SU-DHL-6 (cell line): Measurements from ENCODE around the gene KAT8.

Source experiments
- H2AFZ ChIP-seq: fragments of 200-600 bp; sonication (generic); 2 replicates; pipeline ENCODE4 v1.6.1; 2014; ENCODE audit warnings: low read depth, mild to moderate bottlenecking, moderate library complexity, mixed read lengths, antibody characterized with exemption, low read length; ENCODE audit not compliant: severe bottlenecking
- H3F3A ChIP-seq: fragments of 200-600 bp; shearing (Covaris generic); 2 replicates; pipeline ENCODE4 v1.6.0; 2016; ENCODE audit warnings: antibody characterized with exemption, mild to moderate bottlenecking; ENCODE audit not compliant: insufficient read depth
- H3K27ac ChIP-seq: fragments of 200-600 bp; sonication (generic); 2 replicates; pipeline ENCODE4 v1.5.1; 2016; ENCODE audit warnings: low read depth, mild to moderate bottlenecking, low read length, moderate library complexity, mixed read lengths
- H3K27me3 ChIP-seq: fragments of 200-600 bp; sonication (generic), shearing (Covaris generic); 2 replicates; pipeline ENCODE4 v1.6.0; 2014; ENCODE audit warnings: mild to moderate bottlenecking, low read length
- H3K36me3 ChIP-seq: fragments of 200-600 bp; sonication (generic); 2 replicates; pipeline ENCODE4 v1.6.1; 2014; ENCODE audit warnings: mild to moderate bottlenecking, low read length, mixed read lengths
- H3K4me2 ChIP-seq: fragments of 300-600, 200-600 bp; shearing (Covaris generic), sonication (generic); 2 replicates; pipeline ENCODE4 v1.6.0; 2014; ENCODE audit warnings: low read length, low read depth, mild to moderate bottlenecking; ENCODE audit not compliant: poor library complexity, severe bottlenecking
- H3K4me3 ChIP-seq: fragments of 200-600 bp; sonication (generic); 2 replicates; pipeline ENCODE4 v1.5.1; 2014; ENCODE audit warnings: antibody characterized with exemption, low read length, mild to moderate bottlenecking, mixed read lengths; ENCODE audit not compliant: insufficient read depth, poor library complexity, severe bottlenecking
- H3K79me2 ChIP-seq: fragments of 200-600 bp; sonication (generic); 2 replicates; pipeline ENCODE4 v1.6.1; 2014; ENCODE audit warnings: mild to moderate bottlenecking, low read length, moderate library complexity; ENCODE audit not compliant: insufficient read depth
- H3K9ac ChIP-seq: fragments of 200-600 bp; sonication (generic); 2 replicates; pipeline ENCODE4 v1.7.0; 2014; ENCODE audit warnings: mild to moderate bottlenecking, low read length
- H3K9me2 ChIP-seq: fragments of 200-600 bp; sonication (generic); replicated peaks from 2 replicates; pipeline ENCODE4 v1.6.1; 2014; ENCODE audit warnings: low read length; ENCODE audit not compliant: insufficient read depth
- H3K9me3 ChIP-seq: fragments of 200-600 bp; sonication (generic); 2 replicates; pipeline ENCODE4 v1.6.1; 2014; ENCODE audit warnings: low read length, mixed read lengths; ENCODE audit not compliant: insufficient read depth
- H4K20me1 ChIP-seq: fragments of 200-600 bp; sonication (generic); 2 replicates; pipeline ENCODE4 v1.6.1; 2014; ENCODE audit warnings: low read depth, mild to moderate bottlenecking, antibody characterized with exemption, low read length, moderate library complexity, mixed read lengths
- CTCF ChIP-seq: fragments of 200-600 bp; sonication (generic); IDR thresholded peaks from one replicate; pipeline ENCODE4 v1.5.1; 2017; ENCODE audit warnings: antibody characterized with exemption, mild to moderate bottlenecking, low read length, moderate library complexity; ENCODE audit not compliant: insufficient read depth, poor library complexity, severe bottlenecking
- EZH2phosphoT487 ChIP-seq: fragments of 200-600 bp; sonication (generic), shearing (Covaris generic); conservative IDR thresholded peaks from 2 replicates; pipeline ENCODE4 v1.6.1; 2018; ENCODE audit warnings: mild to moderate bottlenecking, antibody characterized with exemption, low read length, moderate library complexity, mixed read lengths

The KAT8 gene

DNA sequence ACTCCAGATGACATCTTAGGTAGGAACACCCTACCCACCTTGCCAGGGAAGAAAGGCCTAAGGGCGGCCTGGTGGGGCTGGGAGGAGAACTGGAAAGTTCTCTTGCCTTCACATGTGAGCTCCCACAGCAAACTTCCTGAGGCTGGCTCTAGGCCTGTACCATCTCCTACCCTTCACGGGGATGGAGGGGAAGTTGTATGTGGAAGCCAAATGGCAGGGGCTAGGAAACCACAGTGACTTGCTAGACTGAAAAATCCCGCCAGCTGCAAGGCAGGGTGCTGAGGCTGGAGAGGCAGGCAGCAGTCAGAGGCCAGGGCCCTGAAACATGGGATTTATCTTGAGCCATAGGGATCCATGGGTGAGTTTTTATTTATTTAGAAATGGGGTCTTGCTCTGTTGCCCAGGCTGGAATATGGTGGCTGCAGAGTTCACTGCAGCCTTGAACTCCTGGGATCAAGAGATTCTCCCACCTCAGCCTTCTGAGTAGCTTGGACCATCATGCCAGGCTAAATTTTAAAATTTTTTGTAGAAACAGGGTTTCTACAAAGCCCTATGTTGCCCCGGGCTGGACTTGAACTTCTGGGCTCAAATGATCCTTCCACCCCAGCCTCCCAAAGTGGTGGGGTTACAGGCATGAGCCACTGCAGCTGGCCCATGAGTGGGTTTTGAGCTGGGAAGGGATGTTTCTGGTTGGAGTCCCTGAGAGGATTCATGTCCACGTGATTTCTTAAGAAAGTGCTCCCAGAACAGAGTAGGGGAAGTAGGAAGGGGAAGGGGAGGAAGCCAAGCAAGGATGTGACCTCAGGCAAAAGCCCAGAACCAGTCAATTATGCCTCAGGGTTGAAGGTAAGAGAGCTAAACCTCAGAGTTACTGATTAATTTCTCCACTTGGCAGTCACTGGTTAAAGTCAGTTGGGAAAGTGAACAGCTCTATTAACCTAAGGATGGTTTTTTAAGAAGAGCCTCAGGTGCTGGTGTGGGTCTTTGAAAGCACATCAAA, 4.0 kb upstream of the KAT8 start:
- Histone ChIP-seq H3K9me3 (no peaks in the 10 kb centered on the region), H3K9ac (no peak overlapping the region), H3K4me2 (no peak overlapping the region), H4K20me1 (peaks cover 4% of the 10 kb centered on the region; the same call in 1 of the 2 replicates), H3F3A (0 out of 2 replicates have a peak, but pooled peaks cover 5% of the 10 kb centered on the region), H3K4me3 (no peak overlapping the region), H3K9me2 (no peaks in the 10 kb centered on the region), H3K36me3 (no peaks in the 10 kb centered on the region), H3K79me2 (peaks cover 15% of the 10 kb centered on the region), H2AFZ (no peak overlapping the region), H3K27me3 (no peaks in the 10 kb centered on the region), H3K27ac (no peak overlapping the region)
- TF ChIP-seq EZH2phosphoT487, result no peak
- TF ChIP-seq CTCF, result no peak

- TF ChIP-seq EZH2phosphoT487, result no peak
- TF ChIP-seq CTCF, result no peak
Observed at GRCh38 chr16:31114468-31114867, 3.0 kb upstream of the KAT8 start.

GRCh38 chr16:31118223-31119155, 1.0 kb downstream of the KAT8 start:
- Histone ChIP-seq H3K27me3 (no peaks in the 10 kb centered on the region), H4K20me1 (peaks cover 8% of the 10 kb centered on the region; the same call in 1 of the 2 replicates), H3K4me2 (peak overlapping the region; percentile 92)

More at GRCh38 chr16:31114468-31114867, 3.0 kb upstream of the KAT8 start:
- Histone ChIP-seq H4K20me1 (peaks cover 8% of the 10 kb centered on the region; the same call in 1 of the 2 replicates), H3K9ac (no peak overlapping the region), H3K27ac (no peak overlapping the region), H3K27me3 (no peaks in the 10 kb centered on the region), H2AFZ (no peak overlapping the region), H3K36me3 (no peaks in the 10 kb centered on the region), H3K9me3 (no peaks in the 10 kb centered on the region), H3K79me2 (peaks cover 20% of the 10 kb centered on the region), H3K4me2 (no peak overlapping the region), H3K9me2 (no peaks in the 10 kb centered on the region), H3F3A (0 out of 2 replicates have a peak, but pooled peaks cover 5% of the 10 kb centered on the region), H3K4me3 (no peak overlapping the region)

More at GRCh38 chr16:31118223-31119155, 1.0 kb downstream of the KAT8 start:
- Histone ChIP-seq H3K27ac (peak overlapping the region; percentile 12; the same call in 1 of the 2 replicates), H3K36me3 (peaks cover 12% of the 10 kb centered on the region; the same call in 1 of the 2 replicates), H3F3A (0 out of 2 replicates have a peak, but pooled peaks cover 1% of the 10 kb centered on the region), H3K9ac (peak overlapping the region; percentile 70), H3K4me3 (peak overlapping the region; percentile 88), H3K9me2 (no peaks in the 10 kb centered on the region), H2AFZ (no peak overlapping the region), H3K79me2 (peaks cover 22% of the 10 kb centered on the region), H3K9me3 (no peaks in the 10 kb centered on the region)
- TF ChIP-seq CTCF (no peak), EZH2phosphoT487 (no peak)
